22Rv1 (cell line): ENCODE data around the gene SECTM1.
A peak's percentile ranks its signal among the peaks of the same experiment; 100 is the strongest.

Source experiments
- H3K27ac ChIP-seq: fragments of 450-650 bp; 2 replicates; pipeline ENCODE4 v1.5.1; 2017
- ZFX ChIP-seq: fragments of 450-650 bp; IDR thresholded peaks from 2 replicates; pipeline ENCODE4 v1.6.1; 2017; ENCODE audit warnings: antibody characterized with exemption, borderline replicate concordance
- TF ChIP-seq, protein P1 (sequence below): fragments of 450-650 bp; IDR thresholded peaks from 2 replicates; pipeline ENCODE4 v1.5.1; 2017; ENCODE audit warnings: mild to moderate bottlenecking

The SECTM1 gene

DNA sequence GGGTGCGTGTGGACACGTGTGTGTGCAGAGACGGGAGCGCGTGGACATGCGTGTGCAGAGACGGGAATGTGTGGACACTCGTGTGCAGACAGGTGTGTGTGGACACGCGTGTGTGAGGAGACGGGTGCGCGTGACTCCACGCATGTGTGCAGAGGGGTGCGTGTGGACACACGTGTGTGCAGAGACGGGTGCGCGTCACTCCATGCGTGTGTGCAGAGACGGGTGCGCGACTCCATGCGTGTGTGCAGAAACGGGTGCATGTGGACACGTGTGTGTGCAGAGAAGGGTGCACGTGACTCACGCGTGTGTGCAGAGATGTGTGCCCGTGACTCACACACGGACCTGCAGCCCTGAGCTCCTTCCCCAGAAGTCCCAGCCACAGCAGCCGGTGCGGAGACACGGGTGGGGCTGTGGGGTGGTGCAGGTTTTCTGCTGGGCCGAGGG is 13.9 kb downstream of the SECTM1 start:
- no peak for TF ChIP-seq ZFX
- TF ChIP-seq, protein P1, sequence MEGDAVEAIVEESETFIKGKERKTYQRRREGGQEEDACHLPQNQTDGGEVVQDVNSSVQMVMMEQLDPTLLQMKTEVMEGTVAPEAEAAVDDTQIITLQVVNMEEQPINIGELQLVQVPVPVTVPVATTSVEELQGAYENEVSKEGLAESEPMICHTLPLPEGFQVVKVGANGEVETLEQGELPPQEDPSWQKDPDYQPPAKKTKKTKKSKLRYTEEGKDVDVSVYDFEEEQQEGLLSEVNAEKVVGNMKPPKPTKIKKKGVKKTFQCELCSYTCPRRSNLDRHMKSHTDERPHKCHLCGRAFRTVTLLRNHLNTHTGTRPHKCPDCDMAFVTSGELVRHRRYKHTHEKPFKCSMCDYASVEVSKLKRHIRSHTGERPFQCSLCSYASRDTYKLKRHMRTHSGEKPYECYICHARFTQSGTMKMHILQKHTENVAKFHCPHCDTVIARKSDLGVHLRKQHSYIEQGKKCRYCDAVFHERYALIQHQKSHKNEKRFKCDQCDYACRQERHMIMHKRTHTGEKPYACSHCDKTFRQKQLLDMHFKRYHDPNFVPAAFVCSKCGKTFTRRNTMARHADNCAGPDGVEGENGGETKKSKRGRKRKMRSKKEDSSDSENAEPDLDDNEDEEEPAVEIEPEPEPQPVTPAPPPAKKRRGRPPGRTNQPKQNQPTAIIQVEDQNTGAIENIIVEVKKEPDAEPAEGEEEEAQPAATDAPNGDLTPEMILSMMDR, result no peak
- peak overlapping the region; percentile 30; the same call in 1 of the 2 replicates for H3K27ac ChIP-seq

GRCh38 chr17:82318772-82319606 is 14.6 kb downstream of the SECTM1 start:
- TF ChIP-seq ZFX, result no peak
- TF ChIP-seq, protein P1, result no peak
- no peak overlapping the region for H3K27ac ChIP-seq

DNA sequence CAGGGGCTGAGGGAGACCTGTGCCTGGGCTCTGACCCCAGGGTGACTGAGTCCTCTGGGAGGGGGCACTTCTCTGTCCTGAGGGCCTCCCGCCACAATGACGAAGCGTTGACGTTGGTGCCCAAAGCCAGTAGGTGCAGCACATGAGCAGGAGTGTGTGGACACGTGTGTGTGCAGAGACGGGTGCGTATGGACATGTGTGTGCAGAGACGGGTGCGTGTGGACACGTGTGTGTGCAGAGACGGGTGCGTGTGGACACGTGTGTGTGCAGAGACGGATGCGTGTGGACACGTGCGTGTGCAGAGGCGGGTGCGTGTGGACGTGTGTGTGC is 15.4 kb downstream of the SECTM1 start:
- H3K27ac ChIP-seq, result no peak overlapping the region
- TF ChIP-seq, protein P1, result no peak
- no peak for TF ChIP-seq ZFX

- H3K27ac ChIP-seq, result no peak within 1 kb of the TSS
- no peak for TF ChIP-seq ZFX
- TF ChIP-seq, protein P1, result no peak
These were observed 16.0 kb downstream of the SECTM1 start, which contains the start of gene CD7 for GRCh38 chr17:82317394-82318168. Gene CD7 (minus strand): TSS chr17:82317608. CDS start chr17:82317495, 113 bp downstream.

- H3K27ac ChIP-seq, result no peak overlapping the region
These were observed 16.7 kb downstream of the SECTM1 start for GRCh38 chr17:82316651-82317393.

DNA sequence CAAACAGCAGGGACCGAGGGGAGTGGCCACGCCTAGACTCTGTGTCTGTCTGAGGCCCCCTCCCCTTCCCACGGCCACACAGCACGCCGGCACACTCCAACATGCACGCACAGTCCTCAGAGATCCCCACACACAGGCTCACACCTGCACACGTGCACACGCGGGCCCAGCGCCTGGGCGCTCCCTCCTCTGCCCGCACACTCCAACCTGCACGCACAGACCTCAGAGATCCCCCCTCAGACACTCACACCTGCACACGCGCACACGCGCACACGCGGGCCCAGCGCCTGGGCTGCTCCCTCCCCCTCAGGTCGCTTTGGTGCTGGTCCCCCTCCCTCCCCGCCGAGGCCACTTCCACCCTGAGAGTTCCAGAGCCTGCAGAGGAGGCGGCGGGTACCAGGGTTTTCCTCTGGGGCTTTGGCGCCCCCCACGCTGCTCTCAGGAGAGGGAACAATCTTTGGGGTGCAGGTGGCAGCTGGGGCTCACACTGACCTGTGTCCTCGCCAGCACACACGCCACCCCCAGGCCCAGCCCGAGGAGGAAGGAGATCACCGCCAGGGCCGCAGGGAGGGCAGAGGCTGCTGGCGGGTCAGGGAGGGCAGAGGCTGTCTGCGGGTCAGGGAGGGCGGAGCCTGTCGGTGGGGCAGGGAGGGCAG is 17.7 kb downstream of the SECTM1 start:
- TF ChIP-seq, protein P1, result no peak
- no peak overlapping the region for H3K27ac ChIP-seq

More at GRCh38 chr17:82316651-82317393, 16.7 kb downstream of the SECTM1 start:
- TF ChIP-seq, protein P1, result no peak
- TF ChIP-seq ZFX, result no peak
